IMR-90 (cell line): Measurements from ENCODE around the gene L3MBTL4. TPM values are rescaled to one million over a fixed set of nuclear protein-coding genes. Genes with fewer than 3 reads are reported as not detected.

Source experiments
- ATAC-seq: fragments of 200-7000 bp; cut with Tn5 transposase; 2 replicates; pipeline ENCODE4 v1.9.1; 2020; ENCODE audit warnings: low read depth, mild to moderate bottlenecking, moderate library complexity
- BruUV-seq: library from RNA; stranded (reverse); fragments of 400-500 nt; replicated peaks from 2 replicates; lab custom pipeline; 2021; lab: Mats Ljungman, UMichigan
- CTCF ChIA-PET: fragments of 300-600 bp; formaldehyde crosslinking; extraction: SDS; loops from one replicate; lab custom pipeline; 2021; ENCODE audit warnings: antibody characterized with exemption; lab: Yijun Ruan, JAX
- POLR2A ChIA-PET: fragments of 300-600 bp; sonication (Branson Sonifier 250); formaldehyde crosslinking; loops from one replicate; lab custom pipeline; 2022; ENCODE audit warnings: antibody characterized with exemption; ENCODE audit not compliant: unreplicated experiment; lab: Charles Lee
- DNase-seq: peaks from one replicate; pipeline ENCODE4 v3.0.0; 2013
- H2AFZ ChIP-seq: replicated peaks from 2 replicates; pipeline ENCODE3; 2013; ENCODE audit warnings: low read length, mild to moderate bottlenecking; ENCODE audit not compliant: poor library complexity
- H2AK5ac ChIP-seq: 2 replicates; pipeline ENCODE4 v1.6.1; 2013; ENCODE audit warnings: low read depth, low read length, inconsistent platforms
- H2AK9ac ChIP-seq: replicated peaks from 2 replicates; pipeline ENCODE3; 2013; ENCODE audit warnings: mild to moderate bottlenecking, low read depth, low read length, moderate library complexity; ENCODE audit not compliant: poor library complexity
- H2BK120ac ChIP-seq: 2 replicates; pipeline ENCODE4 v1.6.1; 2013; ENCODE audit warnings: low read depth, low read length, inconsistent platforms
- H2BK15ac ChIP-seq: 3 replicates; pipeline ENCODE4 v1.6.1; 2013; ENCODE audit warnings: low read depth, low read length, inconsistent platforms
- H2BK20ac ChIP-seq: 2 replicates; pipeline ENCODE4 v1.6.1; 2013; ENCODE audit warnings: low read depth, mild to moderate bottlenecking, inconsistent platforms, low read length, moderate library complexity
- H2BK5ac ChIP-seq: 2 replicates; pipeline ENCODE4 v1.6.1; 2013; ENCODE audit warnings: mild to moderate bottlenecking, low read depth, low read length, inconsistent platforms; ENCODE audit not compliant: poor library complexity, severe bottlenecking
- H3K14ac ChIP-seq: replicated peaks from 2 replicates; pipeline ENCODE4 v1.6.1; 2013; ENCODE audit warnings: low read depth, low read length, inconsistent platforms
- H3K18ac ChIP-seq: 2 replicates; pipeline ENCODE4 v1.6.1; 2013; ENCODE audit warnings: low read depth, low read length, control low read depth
- H3K23ac ChIP-seq: 2 replicates; pipeline ENCODE4 v1.6.1; 2013; ENCODE audit warnings: low read depth, low read length, inconsistent platforms
- H3K27ac ChIP-seq: 2 replicates; pipeline ENCODE4 v1.5.1; 2013; ENCODE audit warnings: mild to moderate bottlenecking, control low read depth, low read length; ENCODE audit not compliant: insufficient read depth
- H3K27me3 ChIP-seq: 2 replicates; pipeline ENCODE4 v1.6.1; 2013; ENCODE audit warnings: low read length; ENCODE audit not compliant: control insufficient read depth, insufficient read depth
- H3K36me3 ChIP-seq: 2 replicates; pipeline ENCODE4 v1.6.1; 2013; ENCODE audit warnings: low read length, mixed read lengths; ENCODE audit not compliant: control insufficient read depth, insufficient read depth
- H3K4ac ChIP-seq: 2 replicates; pipeline ENCODE4 v1.6.1; 2013; ENCODE audit warnings: low read depth, low read length, inconsistent platforms
- H3K4me1 ChIP-seq: 2 replicates; pipeline ENCODE4 v1.6.1; 2013; ENCODE audit warnings: low read length, mixed read lengths; ENCODE audit not compliant: control insufficient read depth, insufficient read depth
- H3K4me2 ChIP-seq: 2 replicates; pipeline ENCODE4 v1.6.1; 2013; ENCODE audit warnings: low read depth, mild to moderate bottlenecking, control low read depth, low read length, moderate library complexity
- H3K4me3 ChIP-seq: 2 replicates; pipeline ENCODE4 v1.5.1; 2013; ENCODE audit warnings: low read depth, mild to moderate bottlenecking, control low read depth, low read length, moderate library complexity; ENCODE audit not compliant: insufficient read depth
- H3K56ac ChIP-seq: 2 replicates; pipeline ENCODE4 v1.6.1; 2013; ENCODE audit warnings: low read length, inconsistent platforms; ENCODE audit not compliant: insufficient read depth; ENCODE audit errors: extremely low read depth
- H3K79me1 ChIP-seq, 2 experiments: 2 replicates each; pipeline ENCODE4 v1.6.1; 2013; ENCODE audit warnings: low read length in 2 of 2, inconsistent platforms in 1 of 2, low read depth in 1 of 2
- H3K9ac ChIP-seq: 2 replicates; pipeline ENCODE4 v1.6.1; 2013; ENCODE audit warnings: low read depth, low read length, control low read depth
- H3K9me1 ChIP-seq: 2 replicates; pipeline ENCODE4 v1.6.1; 2013; ENCODE audit warnings: low read length, inconsistent platforms; ENCODE audit not compliant: insufficient read depth
- H3K9me3 ChIP-seq: 2 replicates; pipeline ENCODE4 v1.6.1; 2013; ENCODE audit warnings: low read length; ENCODE audit not compliant: control insufficient read depth, insufficient read depth
- H4K20me1 ChIP-seq: 2 replicates; pipeline ENCODE4 v1.6.1; 2013; ENCODE audit warnings: low read length, inconsistent platforms; ENCODE audit not compliant: insufficient read depth
- H4K5ac ChIP-seq: 2 replicates; pipeline ENCODE4 v1.6.1; 2013; ENCODE audit warnings: mild to moderate bottlenecking, low read depth, low read length, control low read depth
- H4K8ac ChIP-seq, 2 experiments: 2 replicates each; pipeline ENCODE4 v1.6.1; 2013; ENCODE audit warnings: low read depth in 2 of 2, low read length in 2 of 2, control low read depth in 1 of 2, inconsistent platforms in 1 of 2
- H4K91ac ChIP-seq: 2 replicates; pipeline ENCODE4 v1.6.1; 2013; ENCODE audit warnings: low read depth, low read length, inconsistent platforms; ENCODE audit not compliant: insufficient read depth
- BHLHE40 ChIP-seq: fragments of 150-350 bp; IDR thresholded peaks from 2 replicates; pipeline ENCODE4 v1.6.1; 2016; ENCODE audit warnings: mild to moderate bottlenecking, low read depth, low read length
- CEBPB ChIP-seq: IDR thresholded peaks from 2 replicates; pipeline ENCODE4 v1.6.1; 2012; ENCODE audit warnings: low read depth, low read length, improper control_type of control experiment
- CHD1 ChIP-seq: IDR thresholded peaks from 2 replicates; pipeline ENCODE4 v1.6.1; 2012; ENCODE audit warnings: low read depth, low read length, improper control_type of control experiment
- ELK1 ChIP-seq: fragments of 150-350 bp; IDR thresholded peaks from 2 replicates; pipeline ENCODE4 v1.6.1; 2016; ENCODE audit warnings: low read depth, mild to moderate bottlenecking, low read length, moderate library complexity, borderline replicate concordance
- FOS ChIP-seq: fragments of 150-350 bp; IDR thresholded peaks from 2 replicates; pipeline ENCODE4 v1.6.1; 2016; ENCODE audit warnings: low read depth, low read length
- MAFK ChIP-seq: IDR thresholded peaks from 2 replicates; pipeline ENCODE4 v1.6.1; 2012; ENCODE audit warnings: low read depth, low read length, improper control_type of control experiment
- MXI1 ChIP-seq: IDR thresholded peaks from 2 replicates; pipeline ENCODE4 v1.6.1; 2012; ENCODE audit warnings: low read depth, mild to moderate bottlenecking, low read length, moderate library complexity, borderline replicate concordance
- NFE2L2 ChIP-seq: fragments of 150-350 bp; IDR thresholded peaks from 2 replicates; pipeline ENCODE4 v1.6.1; 2016; ENCODE audit warnings: low read depth, mild to moderate bottlenecking, low read length
- POLR2A ChIP-seq: IDR thresholded peaks from 2 replicates; pipeline ENCODE4 v1.6.1; 2012; ENCODE audit warnings: mild to moderate bottlenecking, low read depth, low read length
- RCOR1 ChIP-seq: IDR thresholded peaks from 2 replicates; pipeline ENCODE4 v1.6.1; 2012; ENCODE audit warnings: mild to moderate bottlenecking, low read length, improper control_type of control experiment; ENCODE audit not compliant: insufficient replicate concordance
- RFX5 ChIP-seq: IDR thresholded peaks from 2 replicates; pipeline ENCODE4 v1.8.0; 2012; ENCODE audit warnings: low read depth, mild to moderate bottlenecking, low read length, moderate library complexity
- WGBS, 2 experiments: methylation state at CpG; one replicate each; pipeline versions ENCODE4 v1.1.5 to v1.1.7; 2013; ENCODE audit warnings: missing lambda C conversion rate in 2 of 2; ENCODE audit not compliant: insufficient read length in 1 of 2; ENCODE audit errors: extremely low coverage in 2 of 2; 5-methylcytosine and 5-hydroxymethylcytosine counted together
- dilution Hi-C: fragments of 300-500 bp; cut with HindIII; formaldehyde crosslinking; loops from one replicate; pipeline ENCODE4 v1.14.3; 2018; ENCODE audit warnings: low sequenced_read_pairs; ENCODE audit not compliant: unreplicated experiment
- in situ Hi-C: fragments of 300-500 bp; cut with MboI; formaldehyde crosslinking; loops from 3 replicates; pipeline ENCODE4 v1.14.3; 2019; ENCODE audit warnings: low sequenced_read_pairs, inconsistent platforms, mixed read lengths
- intact Hi-C: fragments of 100-400 bp; cut with micrococcal nuclease; formaldehyde crosslinking; loops from 2 replicates; pipeline ENCODE4 v1.10.0; 2022
- polyA plus RNA-seq, 3 experiments: library from polyadenylated mRNA; depleted of rRNA; stranded (reverse); fragments of >200 nt; gene quantifications; 2 replicates each; pipeline ENCODE4 v1.2.3, GENCODE V29; 2012; ENCODE audit warnings: low replicate concordance in 1 of 3
- total RNA-seq: library from RNA; depleted of rRNA; stranded (reverse); fragments of >200 nt; gene quantifications from 2 replicates; pipeline ENCODE4 v1.2.3, GENCODE V29; 2012

The L3MBTL4 gene
- total and polyA plus RNA-seq, 2 of the 4 experiments (the other 2 are of a cell fraction), result under 0.01 to 0.02 TPM

DNA sequence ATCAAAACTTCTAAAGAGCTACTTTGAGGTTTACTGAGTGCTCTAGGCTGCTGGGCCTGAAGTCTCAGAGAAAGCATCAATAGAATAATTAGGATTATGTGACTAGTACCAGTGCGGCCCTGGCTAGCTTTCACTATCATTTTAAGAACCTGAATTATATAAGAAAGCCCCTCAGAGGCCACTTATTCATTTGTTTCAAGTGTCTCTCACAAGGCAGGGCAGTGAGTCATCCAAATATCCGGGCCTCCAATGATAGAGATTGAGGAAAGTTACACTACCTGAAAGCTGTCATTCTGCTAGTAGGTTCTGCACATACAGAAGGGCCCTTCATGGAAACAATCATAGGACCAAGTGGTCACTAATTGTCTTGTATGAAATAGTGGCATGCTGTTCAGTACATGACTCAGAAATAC, 193.1 kb downstream of the L3MBTL4 start:
- Histone ChIP-seq H3K4me1 (no peaks in the 10 kb centered on the region), H3K4me3 (no peak overlapping the region), H4K5ac (no peak overlapping the region), H3K23ac (no peak overlapping the region), H2AK9ac (no peak overlapping the region), H2BK20ac (no peak overlapping the region), H3K4ac (no peak overlapping the region), H2BK5ac (no peak overlapping the region), H3K4me2 (no peak overlapping the region), H4K91ac (no peak overlapping the region), H4K20me1 (no peaks in the 10 kb centered on the region), H3K9me3 (no peaks in the 10 kb centered on the region), H3K9me1 (no peaks in the 10 kb centered on the region), H3K36me3 (no peaks in the 10 kb centered on the region), H3K56ac (no peak overlapping the region), H4K8ac (no peak overlapping the region), H3K79me1 (no peaks in the 10 kb centered on the region), H2AFZ (no peak overlapping the region), H3K18ac (no peak overlapping the region), H2AK5ac (no peak overlapping the region), H3K27ac (no peak overlapping the region), H3K9ac (no peak overlapping the region), H3K14ac (no peak overlapping the region), H2BK120ac (no peak overlapping the region), H2BK15ac (no peak overlapping the region), H3K27me3 (no peaks in the 10 kb centered on the region)
- DNase-seq (no peak), ATAC-seq (no peak)
- TF ChIP-seq RCOR1 (no peak), ELK1 (no peak), FOS (no peak), NFE2L2 (no peak), MAFK (no peak), POLR2A (no peak), MXI1 (no peak), CEBPB (no peak), RFX5 (no peak), CHD1 (no peak), BHLHE40 (no peak)
- no CpG with 5 or more reads among the region's 2 CpGs for WGBS, 2 experiments
- dilution Hi-C loops (no loop called here), intact Hi-C loops (loop anchor here (10.0 kb wide), 1 partner anchor 303 kb away; no protein-coding TSS in a partner anchor), in situ Hi-C loops (loop anchor here (25.0 kb wide), 1 partner anchor 666 kb away; no protein-coding TSS in a partner anchor)
- CTCF ChIA-PET, result no interaction called here
- POLR2A ChIA-PET, result no interaction called here
- BruUV-seq, result no TSS peak
